ENCODE data around the gene MNS1. TPM values are rescaled to one million over a fixed set of nuclear protein-coding genes. Genes with fewer than 3 reads are reported as not detected.

Gene MNS1
- total RNA-seq, 1 donor: 2.2 TPM

- Histone ChIP-seq H3K4me3 (ENCODE audit: insufficient read depth, low read length) (no peak overlapping the region), H3K79me2 (ENCODE audit: insufficient read depth, low read length) (no peaks in the 10 kb centered on the region)
- TF ChIP-seq CTCF (IDR thresholded peaks at IDR 0.05; ENCODE audit: extremely low read depth, low read depth, low read length): no peak
Observed at GRCh38 chr15:56393277-56393676, 71.7 kb downstream of the MNS1 start.

GRCh38 chr15:56390739-56391267 lies 74.1 kb downstream of the MNS1 start:
- no peak for DNase-seq (ENCODE audit: insufficient read length, low spot score, missing footprints)
- Histone ChIP-seq H3K36me3 (ENCODE audit: insufficient read depth, low read length) (no peaks in the 10 kb centered on the region), H3K79me2 (ENCODE audit: insufficient read depth, low read length) (no peaks in the 10 kb centered on the region), H3K4me2 (ENCODE audit: insufficient read depth, low read length) (no peak overlapping the region), H3K4me3 (ENCODE audit: insufficient read depth, low read length) (no peak overlapping the region), H3K27me3 (ENCODE audit: insufficient read depth, low read length) (no peaks in the 10 kb centered on the region), H3K27ac (ENCODE audit: low read depth, low read length) (no peak overlapping the region), H3K4me1 (ENCODE audit: insufficient read depth, low read length) (no peaks in the 10 kb centered on the region), H2AFZ (ENCODE audit: low read length) (no peak overlapping the region), H4K20me1 (ENCODE audit: insufficient read depth, low read length) (no peaks in the 10 kb centered on the region), H3K9me3 (ENCODE audit: low read depth, low read length) (no peaks in the 10 kb centered on the region)
- no peak for TF ChIP-seq CTCF (IDR thresholded peaks at IDR 0.05; ENCODE audit: extremely low read depth, low read depth, low read length)

More at GRCh38 chr15:56393277-56393676, 71.7 kb downstream of the MNS1 start:
- Histone ChIP-seq H4K20me1 (ENCODE audit: insufficient read depth, low read length) (no peaks in the 10 kb centered on the region), H3K9me3 (ENCODE audit: low read depth, low read length) (no peaks in the 10 kb centered on the region), H2AFZ (ENCODE audit: low read length) (no peak overlapping the region), H3K36me3 (ENCODE audit: insufficient read depth, low read length) (no peaks in the 10 kb centered on the region), H3K27ac (ENCODE audit: low read depth, low read length) (no peak overlapping the region), H3K4me2 (ENCODE audit: insufficient read depth, low read length) (no peak overlapping the region), H3K27me3 (ENCODE audit: insufficient read depth, low read length) (no peaks in the 10 kb centered on the region), H3K4me1 (ENCODE audit: insufficient read depth, low read length) (no peaks in the 10 kb centered on the region)
- DNase-seq (ENCODE audit: insufficient read length, low spot score, missing footprints): no peak

GRCh38 chr15:56385908-56386307 lies 79.0 kb downstream of the MNS1 start:
- H3K79me2 ChIP-seq (ENCODE audit: insufficient read depth, low read length): no peaks in the 10 kb centered on the region
- H3K4me3 ChIP-seq (ENCODE audit: insufficient read depth, low read length): no peak overlapping the region
- H3K9me3 ChIP-seq (ENCODE audit: low read depth, low read length): no peaks in the 10 kb centered on the region
- no peaks in the 10 kb centered on the region for H3K27me3 ChIP-seq (ENCODE audit: insufficient read depth, low read length)
- H3K4me1 ChIP-seq (ENCODE audit: insufficient read depth, low read length): no peaks in the 10 kb centered on the region
- H3K36me3 ChIP-seq (ENCODE audit: insufficient read depth, low read length): no peaks in the 10 kb centered on the region
- H4K20me1 ChIP-seq (ENCODE audit: insufficient read depth, low read length): no peaks in the 10 kb centered on the region
- DNase-seq (ENCODE audit: insufficient read length, low spot score, missing footprints): no peak
- no peak for TF ChIP-seq CTCF (IDR thresholded peaks at IDR 0.05; ENCODE audit: extremely low read depth, low read depth, low read length)
- no peak overlapping the region for H3K4me2 ChIP-seq (ENCODE audit: insufficient read depth, low read length)
- no peak overlapping the region for H3K27ac ChIP-seq (ENCODE audit: low read depth, low read length)
- no peak overlapping the region for H2AFZ ChIP-seq (ENCODE audit: low read length)

GRCh38 chr15:56383010-56383409 lies 81.9 kb downstream of the MNS1 start:
- no peak for TF ChIP-seq CTCF (IDR thresholded peaks at IDR 0.05; ENCODE audit: extremely low read depth, low read depth, low read length)
- no peak for DNase-seq (ENCODE audit: insufficient read length, low spot score, missing footprints)

More at GRCh38 chr15:56383010-56383409, 81.9 kb downstream of the MNS1 start:
- Histone ChIP-seq H3K36me3 (ENCODE audit: insufficient read depth, low read length) (no peaks in the 10 kb centered on the region), H3K9me3 (ENCODE audit: low read depth, low read length) (no peaks in the 10 kb centered on the region), H3K4me2 (ENCODE audit: insufficient read depth, low read length) (no peak overlapping the region), H2AFZ (ENCODE audit: low read length) (no peak overlapping the region), H4K20me1 (ENCODE audit: insufficient read depth, low read length) (no peaks in the 10 kb centered on the region), H3K4me1 (ENCODE audit: insufficient read depth, low read length) (no peaks in the 10 kb centered on the region), H3K27ac (ENCODE audit: low read depth, low read length) (no peak overlapping the region), H3K79me2 (ENCODE audit: insufficient read depth, low read length) (no peaks in the 10 kb centered on the region), H3K27me3 (ENCODE audit: insufficient read depth, low read length) (no peaks in the 10 kb centered on the region), H3K4me3 (ENCODE audit: insufficient read depth, low read length) (no peak overlapping the region)

Other genes with a start within 250 kb of the MNS1 start
- gene RFX7, start 221.3 kb downstream of the MNS1 start, total RNA-seq: 7.6 and 8.5 TPM in 2 replicates
- 11.2 and 12.7 TPM in 2 replicates for gene TEX9, start 99.7 kb downstream of the MNS1 start, total RNA-seq